Measurements from ENCODE around the gene CNGA2. TPM values are rescaled to one million over a fixed set of nuclear protein-coding genes. Genes with fewer than 3 reads are reported as not detected.

The CNGA2 gene
- polyA plus RNA-seq, 6 donors from 2014 or later, result not detected

GRCh38 chrX:151722241-151722846 is 12.2 kb upstream of the CNGA2 start:
- Mint-ChIP-seq H3K4me1 (peaks cover 0 to 2% (median 0%) of the 10 kb centered on the region in 3 donors), H3K4me3 (no peak overlapping the region), H3K27ac (no peak overlapping the region), H3K36me3 (no peaks in the 10 kb centered on the region), H3K27me3 (no peaks in the 10 kb centered on the region), H3K9me3 (peaks cover 0 to 3% (median 0%) of the 10 kb centered on the region in 7 donors)
- no peak for DNase-seq
- no peak for ATAC-seq (ENCODE audit: low read depth in 2 of 2)

GRCh38 chrX:151723156-151723760 is 11.3 kb upstream of the CNGA2 start:
- no peaks in the 10 kb centered on the region for H3K36me3 Mint-ChIP-seq
- peaks cover 0 to 3% (median 0%) of the 10 kb centered on the region in 7 donors for H3K9me3 Mint-ChIP-seq
- no peaks in the 10 kb centered on the region for H3K27me3 Mint-ChIP-seq
- H3K4me3 Mint-ChIP-seq, result no peak overlapping the region
- DNase-seq (no peak), ATAC-seq (ENCODE audit: low read depth in 2 of 2) (no peak)
- H3K4me1 Mint-ChIP-seq, result peaks cover 0 to 2% (median 0%) of the 10 kb centered on the region in 3 donors
- H3K27ac Mint-ChIP-seq, result no peak overlapping the region

- DNase-seq (no peak), ATAC-seq (ENCODE audit: low read depth in 2 of 2) (no peak)
- no peaks in the 10 kb centered on the region for H3K36me3 Mint-ChIP-seq
- peaks cover 0 to under 1% (median 0%) of the 10 kb centered on the region in 7 donors for H3K9me3 Mint-ChIP-seq
- H3K4me1 Mint-ChIP-seq, result peaks cover 0 to 2% (median 0%) of the 10 kb centered on the region in 3 donors
- no peaks in the 10 kb centered on the region for H3K27me3 Mint-ChIP-seq
- no peak overlapping the region for H3K4me3 Mint-ChIP-seq
- H3K27ac Mint-ChIP-seq, result no peak overlapping the region
Observed at GRCh38 chrX:151724563-151725337, 9.8 kb upstream of the CNGA2 start.

GRCh38 chrX:151725338-151725614 is 9.3 kb upstream of the CNGA2 start:
- Mint-ChIP-seq H3K4me1 (peaks cover 0 to 2% (median 0%) of the 10 kb centered on the region in 3 donors), H3K36me3 (no peaks in the 10 kb centered on the region), H3K4me3 (no peak overlapping the region), H3K27ac (no peak overlapping the region), H3K9me3 (no peaks in the 10 kb centered on the region), H3K27me3 (no peaks in the 10 kb centered on the region)
- no peak for ATAC-seq (ENCODE audit: low read depth in 2 of 2)
- DNase-seq, result no peak

- no peaks in the 10 kb centered on the region for H3K9me3 Mint-ChIP-seq
- ATAC-seq (ENCODE audit: low read depth in 2 of 2), result no peak
- no peak overlapping the region for H3K4me3 Mint-ChIP-seq
- peaks cover 0 to 2% (median 0%) of the 10 kb centered on the region in 3 donors for H3K4me1 Mint-ChIP-seq
- H3K36me3 Mint-ChIP-seq, result no peaks in the 10 kb centered on the region
- no peak for DNase-seq
- no peak overlapping the region for H3K27ac Mint-ChIP-seq
- H3K27me3 Mint-ChIP-seq, result no peaks in the 10 kb centered on the region
Observed at GRCh38 chrX:151726751-151727150, 7.8 kb upstream of the CNGA2 start.

GRCh38 chrX:151727346-151727745 is 7.2 kb upstream of the CNGA2 start:
- Mint-ChIP-seq H3K4me1 (peaks cover 0 to 2% (median 0%) of the 10 kb centered on the region in 3 donors), H3K36me3 (no peaks in the 10 kb centered on the region), H3K9me3 (no peaks in the 10 kb centered on the region), H3K4me3 (no peak overlapping the region), H3K27ac (no peak overlapping the region), H3K27me3 (no peaks in the 10 kb centered on the region)
- no peak for DNase-seq
- no peak for ATAC-seq (ENCODE audit: low read depth in 2 of 2)

- H3K9me3 Mint-ChIP-seq, result no peaks in the 10 kb centered on the region
- H3K4me1 Mint-ChIP-seq, result no peaks in the 10 kb centered on the region
- H3K27ac Mint-ChIP-seq, result no peak overlapping the region
- DNase-seq (no peak), ATAC-seq (ENCODE audit: low read depth in 2 of 2) (no peak)
- no peaks in the 10 kb centered on the region for H3K36me3 Mint-ChIP-seq
- no peak overlapping the region for H3K4me3 Mint-ChIP-seq
- peaks cover 0 to 8% (median 1%) of the 10 kb centered on the region in 3 donors for H3K27me3 Mint-ChIP-seq
Observed at GRCh38 chrX:151729056-151729725, 5.4 kb upstream of the CNGA2 start.

GRCh38 chrX:151735219-151735618 is 673 bp downstream of the CNGA2 start:
- ATAC-seq (ENCODE audit: low read depth in 2 of 2) (no peak), DNase-seq (no peak)
- no peaks in the 10 kb centered on the region for H3K36me3 Mint-ChIP-seq
- H3K9me3 Mint-ChIP-seq, result peaks cover 0 to 5% (median 0%) of the 10 kb centered on the region in 7 donors
- H3K27me3 Mint-ChIP-seq, result peaks cover 8 to 23% (median 15%) of the 10 kb centered on the region in 3 donors
- no peak overlapping the region for H3K4me3 Mint-ChIP-seq
- no peaks in the 10 kb centered on the region for H3K4me1 Mint-ChIP-seq
- H3K27ac Mint-ChIP-seq, result no peak overlapping the region

GRCh38 chrX:151736685-151737084 is 2.1 kb downstream of the CNGA2 start:
- H3K36me3 Mint-ChIP-seq, result no peaks in the 10 kb centered on the region
- no peak for ATAC-seq (ENCODE audit: low read depth in 2 of 2)
- no peaks in the 10 kb centered on the region for H3K4me1 Mint-ChIP-seq
- DNase-seq, result no peak
- H3K9me3 Mint-ChIP-seq, result peaks cover 0 to 5% (median 0%) of the 10 kb centered on the region in 7 donors
- peaks cover 8 to 23% (median 15%) of the 10 kb centered on the region in 3 donors for H3K27me3 Mint-ChIP-seq
- H3K4me3 Mint-ChIP-seq, result no peak overlapping the region
- no peak overlapping the region for H3K27ac Mint-ChIP-seq

GRCh38 chrX:151737494-151737893 is 2.9 kb downstream of the CNGA2 start:
- no peak for ATAC-seq (ENCODE audit: low read depth in 2 of 2)
- no peaks in the 10 kb centered on the region for H3K36me3 Mint-ChIP-seq
- H3K4me1 Mint-ChIP-seq, result no peaks in the 10 kb centered on the region
- no peak overlapping the region for H3K4me3 Mint-ChIP-seq
- no peak overlapping the region for H3K27ac Mint-ChIP-seq
- H3K9me3 Mint-ChIP-seq, result peaks cover 0 to 5% (median 0%) of the 10 kb centered on the region in 7 donors
- DNase-seq, result no peak
- peaks cover 8 to 23% (median 15%) of the 10 kb centered on the region in 3 donors for H3K27me3 Mint-ChIP-seq

GRCh38 chrX:151738751-151739150 is 4.2 kb downstream of the CNGA2 start:
- DNase-seq (no peak), ATAC-seq (ENCODE audit: low read depth in 2 of 2) (no peak)
- Mint-ChIP-seq H3K27ac (no peak overlapping the region), H3K27me3 (peaks cover 8 to 19% (median 15%) of the 10 kb centered on the region in 3 donors), H3K9me3 (peaks cover 0 to 5% (median 0%) of the 10 kb centered on the region in 7 donors), H3K36me3 (no peaks in the 10 kb centered on the region), H3K4me3 (no peak overlapping the region), H3K4me1 (no peaks in the 10 kb centered on the region)

- Mint-ChIP-seq H3K4me3 (no peak overlapping the region), H3K4me1 (no peaks in the 10 kb centered on the region), H3K36me3 (no peaks in the 10 kb centered on the region), H3K9me3 (no peaks in the 10 kb centered on the region), H3K27me3 (no peaks in the 10 kb centered on the region), H3K27ac (no peak overlapping the region)
- DNase-seq (no peak), ATAC-seq (ENCODE audit: low read depth in 2 of 2) (no peak)
Observed at GRCh38 chrX:151741606-151742005, 7.1 kb downstream of the CNGA2 start.

- Mint-ChIP-seq H3K9me3 (no peaks in the 10 kb centered on the region), H3K36me3 (no peaks in the 10 kb centered on the region), H3K4me3 (no peak overlapping the region), H3K27ac (no peak overlapping the region), H3K27me3 (no peaks in the 10 kb centered on the region), H3K4me1 (no peaks in the 10 kb centered on the region)
- ATAC-seq (ENCODE audit: low read depth in 2 of 2) (no peak), DNase-seq (no peak)
Observed at GRCh38 chrX:151742311-151742710, 7.8 kb downstream of the CNGA2 start.
